ENCODE measurements around the gene ANKRD36. TPM values are rescaled to one million over a fixed set of nuclear protein-coding genes. Genes with fewer than 3 reads are reported as not detected.
"Not testable (repeated sequence)": the region's sequence is repeated elsewhere in the genome, so short reads cannot be mapped to it uniquely, and the experiment has no call there.

The ANKRD36 gene
- polyA plus RNA-seq, 3 donors: 0.93 to 1.9 (median 1.1) TPM

GRCh38 chr2:97210325-97210724, 97.4 kb downstream of the ANKRD36 start:
- no peaks in the 10 kb centered on the region for H3K27me3 Mint-ChIP-seq (ENCODE audit: low read depth in 3 of 3)
- no peak overlapping the region for H3K4me3 Mint-ChIP-seq
- H3K27ac ChIP-seq (ENCODE audit: low read depth in 1 of 2, low read length in 2 of 2): no peak overlapping the region
- peaks cover 3 to 12% of the 10 kb centered on the region in 2 donors for H3K36me3 ChIP-seq (replicated peaks in 1 of 2; ENCODE audit: control insufficient read depth in 1 of 2, insufficient read depth in 2 of 2, low read length in 2 of 2)
- H3K9me3 ChIP-seq (replicated peaks in 1 of 2; ENCODE audit: control insufficient read depth in 1 of 2, insufficient read depth in 1 of 2, low read length in 2 of 2): no peaks in the 10 kb centered on the region
- no peaks in the 10 kb centered on the region for H4K20me1 ChIP-seq (ENCODE audit: insufficient read depth, low read length)
- H3K9ac ChIP-seq (ENCODE audit: insufficient read depth, low read length, poor library complexity, severe bottlenecking): no peak overlapping the region
- no peak overlapping the region for H3K4me3 ChIP-seq (replicated peaks in 1 of 3; ENCODE audit: low read depth in 2 of 3, low read length in 3 of 3)
- DNase-seq: no peak
- TF ChIP-seq CTCF (IDR thresholded peaks at IDR 0.05): no peak
- no peak overlapping the region for H2AFZ ChIP-seq (ENCODE audit: insufficient read depth, low read depth, low read length, poor library complexity, severe bottlenecking)
- no peak overlapping the region for H3K27ac Mint-ChIP-seq
- H3K9me3 Mint-ChIP-seq: no peaks in the 10 kb centered on the region
- no peaks in the 10 kb centered on the region for H3K4me1 ChIP-seq (ENCODE audit: control insufficient read depth in 1 of 2, insufficient read depth in 2 of 2, low read length in 2 of 2)
- no peak overlapping the region for H3K4me2 ChIP-seq (replicated peaks; ENCODE audit: extremely low read depth, low read length, poor library complexity, severe bottlenecking)
- no peaks in the 10 kb centered on the region for H3K79me2 ChIP-seq (ENCODE audit: insufficient read depth, low read length)
- WGBS (ENCODE audit: insufficient coverage): no CpG with 5 or more reads among the region's 5 CpGs
- intact Hi-C loops (cut with micrococcal nuclease): no loop called here
- no peaks in the 10 kb centered on the region for H3K27me3 ChIP-seq (ENCODE audit: control insufficient read depth in 2 of 2, insufficient read depth in 2 of 2, low read length in 2 of 2)
- H3K36me3 Mint-ChIP-seq: peaks cover 34 to 43% of the 10 kb centered on the region in 2 donors
- no peaks in the 10 kb centered on the region for H3K4me1 Mint-ChIP-seq

- H3K36me3 Mint-ChIP-seq: peaks cover 38% of the 10 kb centered on the region in 2 donors
- H4K20me1 ChIP-seq (ENCODE audit: insufficient read depth, low read length); DNase-seq; H3K4me1 Mint-ChIP-seq; H3K27ac ChIP-seq (ENCODE audit: low read depth in 1 of 2, low read length in 2 of 2); H3K4me1 ChIP-seq (ENCODE audit: control insufficient read depth in 1 of 2, insufficient read depth in 2 of 2, low read length in 2 of 2); H3K36me3 ChIP-seq (replicated peaks in 1 of 2; ENCODE audit: control insufficient read depth in 1 of 2, insufficient read depth in 2 of 2, low read length in 2 of 2); H2AFZ ChIP-seq (ENCODE audit: insufficient read depth, low read depth, low read length, poor library complexity, severe bottlenecking); H3K79me2 ChIP-seq (ENCODE audit: insufficient read depth, low read length); intact Hi-C loops (cut with micrococcal nuclease); H3K4me3 Mint-ChIP-seq; H3K9me3 Mint-ChIP-seq; H3K27me3 Mint-ChIP-seq (ENCODE audit: low read depth in 3 of 3); H3K9me3 ChIP-seq (replicated peaks in 1 of 2; ENCODE audit: control insufficient read depth in 1 of 2, insufficient read depth in 1 of 2, low read length in 2 of 2); H3K4me2 ChIP-seq (replicated peaks; ENCODE audit: extremely low read depth, low read length, poor library complexity, severe bottlenecking); H3K27ac Mint-ChIP-seq; H3K27me3 ChIP-seq (ENCODE audit: control insufficient read depth in 2 of 2, insufficient read depth in 2 of 2, low read length in 2 of 2); H3K4me3 ChIP-seq (replicated peaks in 1 of 3; ENCODE audit: low read depth in 2 of 3, low read length in 3 of 3); H3K9ac ChIP-seq (ENCODE audit: insufficient read depth, low read length, poor library complexity, severe bottlenecking): not testable (repeated sequence)
- WGBS (ENCODE audit: insufficient coverage): no CpG with 5 or more reads among the region's 2 CpGs
Observed at GRCh38 chr2:97215025-97215424, 102.1 kb downstream of the ANKRD36 start.

GRCh38 chr2:97230848-97231585, 118.1 kb downstream of the ANKRD36 start:
- H3K4me1 Mint-ChIP-seq; H3K27me3 ChIP-seq (ENCODE audit: control insufficient read depth in 2 of 2, insufficient read depth in 2 of 2, low read length in 2 of 2); H3K9ac ChIP-seq (ENCODE audit: insufficient read depth, low read length, poor library complexity, severe bottlenecking); H4K20me1 ChIP-seq (ENCODE audit: insufficient read depth, low read length); H3K4me1 ChIP-seq (ENCODE audit: control insufficient read depth in 1 of 2, insufficient read depth in 2 of 2, low read length in 2 of 2); H3K79me2 ChIP-seq (ENCODE audit: insufficient read depth, low read length); H3K36me3 ChIP-seq (replicated peaks in 1 of 2; ENCODE audit: control insufficient read depth in 1 of 2, insufficient read depth in 2 of 2, low read length in 2 of 2); DNase-seq; H3K4me3 ChIP-seq (replicated peaks in 1 of 3; ENCODE audit: low read depth in 2 of 3, low read length in 3 of 3); H3K27me3 Mint-ChIP-seq (ENCODE audit: low read depth in 3 of 3); intact Hi-C loops (cut with micrococcal nuclease); H3K9me3 ChIP-seq (replicated peaks in 1 of 2; ENCODE audit: control insufficient read depth in 1 of 2, insufficient read depth in 1 of 2, low read length in 2 of 2); H3K27ac ChIP-seq (ENCODE audit: low read depth in 1 of 2, low read length in 2 of 2); H3K4me3 Mint-ChIP-seq; H2AFZ ChIP-seq (ENCODE audit: insufficient read depth, low read depth, low read length, poor library complexity, severe bottlenecking); H3K4me2 ChIP-seq (replicated peaks; ENCODE audit: extremely low read depth, low read length, poor library complexity, severe bottlenecking): not testable (repeated sequence)
- peak overlapping the region in 1 of 7 donors; percentile 30 for H3K27ac Mint-ChIP-seq
- peaks cover 26 to 41% of the 10 kb centered on the region in 2 donors for H3K36me3 Mint-ChIP-seq
- peaks cover 5 to 30% (median 15%) of the 10 kb centered on the region in 7 donors for H3K9me3 Mint-ChIP-seq
- WGBS (ENCODE audit: insufficient coverage): no CpG with 5 or more reads among the region's 10 CpGs

GRCh38 chr2:97232981-97233380, 120.0 kb downstream of the ANKRD36 start:
- H3K4me3 ChIP-seq (replicated peaks in 1 of 3; ENCODE audit: low read depth in 2 of 3, low read length in 3 of 3); H3K4me1 ChIP-seq (ENCODE audit: control insufficient read depth in 1 of 2, insufficient read depth in 2 of 2, low read length in 2 of 2); H3K27me3 Mint-ChIP-seq (ENCODE audit: low read depth in 3 of 3); H3K36me3 ChIP-seq (replicated peaks in 1 of 2; ENCODE audit: control insufficient read depth in 1 of 2, insufficient read depth in 2 of 2, low read length in 2 of 2); H3K27ac ChIP-seq (ENCODE audit: low read depth in 1 of 2, low read length in 2 of 2); intact Hi-C loops (cut with micrococcal nuclease); H3K9ac ChIP-seq (ENCODE audit: insufficient read depth, low read length, poor library complexity, severe bottlenecking); H3K4me2 ChIP-seq (replicated peaks; ENCODE audit: extremely low read depth, low read length, poor library complexity, severe bottlenecking); H3K4me3 Mint-ChIP-seq; H3K4me1 Mint-ChIP-seq; H3K27ac Mint-ChIP-seq; H2AFZ ChIP-seq (ENCODE audit: insufficient read depth, low read depth, low read length, poor library complexity, severe bottlenecking); H3K27me3 ChIP-seq (ENCODE audit: control insufficient read depth in 2 of 2, insufficient read depth in 2 of 2, low read length in 2 of 2); H3K79me2 ChIP-seq (ENCODE audit: insufficient read depth, low read length); H3K9me3 ChIP-seq (replicated peaks in 1 of 2; ENCODE audit: control insufficient read depth in 1 of 2, insufficient read depth in 1 of 2, low read length in 2 of 2); DNase-seq; H4K20me1 ChIP-seq (ENCODE audit: insufficient read depth, low read length): not testable (repeated sequence)
- no CpG with 5 or more reads among the region's 1 CpG for WGBS (ENCODE audit: insufficient coverage)
- peaks cover 16 to 27% of the 10 kb centered on the region in 2 donors for H3K36me3 Mint-ChIP-seq
- peaks cover 5 to 21% (median 10%) of the 10 kb centered on the region in 7 donors for H3K9me3 Mint-ChIP-seq

Measured in CD14-positive monocyte (primary cell).